Skin epidermis (tissue), 12 donors: Measurements from ENCODE around the gene CLNK.

ENCODE experiments used
- H3K27ac ChIP-seq, 21 experiments: fragments of 200-600 bp; sonication (generic) in 11 of 21; one replicate each; pipeline ENCODE4 v1.5.0; 2020; ENCODE audit warnings: mild to moderate bottlenecking in 3 of 21, inconsistent platforms in 2 of 21, moderate library complexity in 2 of 21
- H3K4me3 ChIP-seq, 7 experiments: fragments of 200-600 bp; sonication (generic) in 2 of 7; one replicate each; pipeline ENCODE4 v1.5.0; 2020; ENCODE audit warnings: inconsistent platforms in 2 of 7, mild to moderate bottlenecking in 2 of 7, moderate library complexity in 1 of 7

The CLNK gene

DNA sequence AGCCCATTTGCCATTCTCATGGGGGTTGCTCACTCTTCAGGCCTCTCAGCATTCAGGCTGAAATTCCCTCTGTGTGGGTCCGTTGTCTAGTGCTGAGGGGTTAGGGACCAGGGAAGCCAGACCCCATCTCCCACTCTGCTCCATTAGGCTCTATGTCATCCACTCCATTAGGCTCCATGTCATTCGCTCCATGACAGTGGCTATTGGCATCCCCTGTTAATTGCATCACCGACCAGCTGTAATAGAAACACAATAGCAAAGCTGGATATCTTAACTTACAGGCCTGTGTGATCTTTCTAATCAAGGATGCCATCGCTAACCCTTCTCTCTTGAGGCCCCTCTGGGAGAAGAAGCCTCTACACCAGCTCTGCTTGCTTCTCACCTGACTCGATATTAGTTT is 201.7 kb downstream of the CLNK start:
- Histone ChIP-seq H3K27ac (no peak overlapping the region), H3K4me3 (no peak overlapping the region)

DNA sequence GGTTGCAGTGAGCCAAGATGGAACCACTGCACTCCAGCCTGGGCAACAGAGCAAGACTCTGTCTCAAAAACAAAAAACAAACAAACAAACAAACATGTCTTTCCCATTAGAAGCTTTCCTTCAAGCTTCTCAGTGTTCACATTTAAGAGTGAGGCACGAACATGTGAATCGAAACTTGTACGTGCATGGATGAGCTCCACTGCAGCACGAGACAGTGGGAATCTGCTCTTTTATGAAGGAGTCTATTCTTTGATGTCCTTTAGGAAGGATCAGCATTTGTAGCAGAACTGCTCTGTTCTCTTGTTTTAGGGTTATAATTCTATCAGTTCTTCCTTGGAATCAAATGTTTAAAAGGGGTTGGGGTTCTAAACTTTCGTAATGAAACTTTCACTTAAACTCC is 204.0 kb downstream of the CLNK start:
- no peak overlapping the region for H3K27ac ChIP-seq
- H3K4me3 ChIP-seq: no peak overlapping the region

DNA sequence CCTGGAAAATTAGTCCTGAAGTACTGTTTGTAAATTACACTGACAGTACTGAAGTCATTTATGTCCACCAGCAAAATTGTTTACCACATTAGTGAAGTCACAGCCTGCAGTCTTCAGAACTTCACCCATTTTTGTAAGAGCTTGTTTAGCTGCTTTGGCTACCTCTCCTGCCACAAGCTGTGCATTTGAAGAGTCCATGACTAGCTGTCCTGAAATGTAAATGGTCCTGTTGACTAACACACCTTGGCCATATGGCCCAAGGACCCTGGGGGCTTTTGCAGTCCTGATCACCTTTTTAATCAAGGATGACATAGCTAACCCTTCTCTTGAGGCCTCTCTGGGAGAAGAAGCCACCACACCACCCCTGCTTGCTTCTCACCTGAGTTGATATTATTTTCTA is 205.9 kb downstream of the CLNK start:
- no peak overlapping the region for H3K27ac ChIP-seq
- H3K4me3 ChIP-seq: no peak overlapping the region

DNA sequence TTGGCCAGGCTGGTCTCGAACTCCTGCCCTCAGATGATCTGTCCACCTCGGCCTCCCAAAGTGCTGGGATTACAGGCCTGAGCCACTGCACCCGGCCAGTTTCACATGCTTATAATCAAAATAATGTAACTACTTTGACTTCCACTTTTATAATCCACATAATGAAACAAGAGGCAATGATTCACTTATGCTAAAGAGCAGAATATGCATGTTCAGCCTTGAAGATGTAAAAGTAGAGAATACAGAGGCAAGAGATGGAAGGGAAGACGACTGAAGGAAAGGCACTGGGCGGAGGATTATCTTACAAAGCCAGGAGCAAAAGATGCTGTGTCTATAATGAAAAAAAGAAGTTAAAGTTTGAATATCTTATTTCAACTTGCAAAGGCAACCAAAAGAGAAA is 214.1 kb downstream of the CLNK start:
- Histone ChIP-seq H3K27ac (no peak overlapping the region), H3K4me3 (no peak overlapping the region)

DNA sequence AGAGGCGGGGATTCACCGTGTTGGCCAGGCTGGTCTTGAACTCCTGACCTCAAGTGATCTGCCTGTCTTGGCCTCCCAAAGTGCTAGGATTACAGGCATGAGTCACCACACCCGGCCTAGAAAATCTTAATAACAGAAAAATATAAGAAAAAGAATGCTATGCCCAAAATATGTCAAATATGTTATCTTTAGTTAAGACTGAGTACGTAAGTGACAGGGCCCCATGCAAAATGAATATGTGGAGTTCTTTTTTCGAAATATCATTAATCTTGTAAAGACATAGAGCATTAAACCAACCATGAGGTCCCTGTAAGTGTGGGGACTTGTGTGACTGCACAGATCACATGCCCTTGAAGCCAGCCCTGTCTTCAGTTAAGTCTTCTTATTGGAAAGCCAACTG is 218.4 kb downstream of the CLNK start:
- H3K27ac ChIP-seq: no peak overlapping the region

GRCh38 chr4:10462876-10463275 is 221.7 kb downstream of the CLNK start:
- no peak overlapping the region for H3K27ac ChIP-seq
- no peak overlapping the region for H3K4me3 ChIP-seq

More for the DNA sequence above, 218.4 kb downstream of the CLNK start:
- no peak overlapping the region for H3K4me3 ChIP-seq

DNA sequence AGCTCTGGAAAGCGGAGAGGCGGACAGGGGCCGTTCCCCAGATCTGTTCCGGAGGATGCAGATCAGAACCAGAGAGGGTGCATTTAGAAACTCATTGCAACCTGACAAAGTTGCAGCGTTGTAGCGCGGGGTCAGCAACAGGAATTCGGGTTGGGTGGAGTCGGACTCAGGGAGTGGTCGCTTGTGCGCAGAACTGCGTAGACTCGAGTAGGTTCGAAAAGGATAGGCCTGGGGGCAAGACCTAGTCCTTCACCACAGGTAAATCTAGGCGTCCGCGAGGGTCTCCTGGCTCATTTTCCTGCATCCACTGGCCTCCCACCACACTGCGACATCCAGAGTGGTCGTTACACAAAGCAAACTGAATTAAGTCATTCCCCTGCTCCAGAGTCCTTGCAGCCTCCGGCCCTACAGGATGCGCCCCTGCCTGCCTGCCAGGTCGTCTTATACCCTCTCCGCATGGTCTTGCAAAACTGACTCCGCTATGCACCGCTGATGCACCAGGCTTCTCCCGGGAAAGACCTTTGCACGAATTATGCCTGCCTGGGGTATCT is 222.6 kb downstream of the CLNK start:
- no peak overlapping the region for H3K27ac ChIP-seq
- H3K4me3 ChIP-seq: peak overlapping the region in 5 of 7 experiments; percentile 6 to 33 (median 14)

- no peak overlapping the region for H3K27ac ChIP-seq
- peak overlapping the region in 6 of 7 experiments; percentile 6 to 33 (median 14) for H3K4me3 ChIP-seq
These were observed 223.3 kb downstream of the CLNK start for GRCh38 chr4:10461091-10461849.

- Histone ChIP-seq H3K27ac (no peak overlapping the region), H3K4me3 (peak overlapping the region in 2 of 7 experiments; percentile 6 to 14)
These were observed 224.1 kb downstream of the CLNK start for GRCh38 chr4:10460313-10461047.

- Histone ChIP-seq H3K27ac (no peak overlapping the region), H3K4me3 (no peak overlapping the region)
These were observed 225.3 kb downstream of the CLNK start for GRCh38 chr4:10459305-10459704.

DNA sequence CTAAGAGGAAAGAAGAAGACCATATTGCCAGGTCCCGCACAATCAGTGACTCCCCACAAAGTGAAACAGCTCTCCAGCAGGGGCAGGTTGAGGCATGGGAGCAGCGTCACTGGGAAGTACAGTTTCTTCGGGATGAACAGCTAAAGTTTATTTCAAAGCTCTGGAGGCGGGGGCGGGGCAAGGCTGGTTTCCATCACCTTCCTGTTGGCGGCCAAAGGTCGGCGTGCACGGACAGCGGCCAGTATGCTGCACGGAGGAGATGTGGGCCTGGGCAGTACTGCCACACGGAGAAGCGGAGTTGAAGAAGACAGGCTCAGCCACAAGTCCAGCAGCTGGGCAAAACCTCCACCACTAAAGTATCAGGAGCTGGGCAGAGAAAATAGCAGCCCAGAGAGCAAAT is 226.4 kb downstream of the CLNK start:
- Histone ChIP-seq H3K4me3 (peak overlapping the region in 4 of 7 experiments; percentile 41 to 65 (median 58)), H3K27ac (peak overlapping the region in 2 of 21 experiments; percentile 45 to 79)

DNA sequence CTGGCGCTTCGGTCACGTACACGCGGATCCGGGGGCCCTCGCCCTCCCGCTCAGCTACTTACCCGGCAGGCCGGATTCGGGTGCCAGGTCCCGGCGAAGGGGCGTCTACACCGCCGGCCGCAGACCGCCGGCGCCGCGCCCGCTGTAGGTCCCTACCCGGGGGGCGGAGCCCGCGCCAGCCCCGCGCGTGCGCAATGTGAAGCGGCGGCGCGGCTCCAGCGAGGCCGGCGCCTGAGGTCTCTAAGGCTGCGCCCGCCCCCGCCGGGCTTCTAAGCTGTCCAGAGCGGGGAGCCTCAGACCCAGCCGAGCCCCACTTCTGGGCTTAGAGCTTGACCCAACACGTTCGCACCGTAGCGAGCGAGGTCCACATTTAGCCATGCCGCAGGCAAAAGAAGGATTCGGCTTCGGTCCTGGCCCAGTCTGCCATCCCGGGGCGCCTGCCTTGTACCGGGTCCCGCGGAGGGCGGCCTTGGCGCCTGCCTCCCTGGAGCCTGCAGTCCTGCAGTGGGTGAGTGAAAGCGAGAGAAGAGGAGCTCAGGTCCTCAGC is 227.2 kb downstream of the CLNK start, which contains the start of gene ZNF518B:
Gene ZNF518B, minus strand, starts transcription at position 172 of the 547 bp plus-strand sequence. CDS start 11,098 bp downstream, outside the sequence.
- Histone ChIP-seq H3K4me3 (peak within 1 kb of the TSS; percentile 38 to 65 (median 47)), H3K27ac (peak within 1 kb of the TSS in 18 of 21 experiments; percentile 0 to 79 (median 32))

DNA sequence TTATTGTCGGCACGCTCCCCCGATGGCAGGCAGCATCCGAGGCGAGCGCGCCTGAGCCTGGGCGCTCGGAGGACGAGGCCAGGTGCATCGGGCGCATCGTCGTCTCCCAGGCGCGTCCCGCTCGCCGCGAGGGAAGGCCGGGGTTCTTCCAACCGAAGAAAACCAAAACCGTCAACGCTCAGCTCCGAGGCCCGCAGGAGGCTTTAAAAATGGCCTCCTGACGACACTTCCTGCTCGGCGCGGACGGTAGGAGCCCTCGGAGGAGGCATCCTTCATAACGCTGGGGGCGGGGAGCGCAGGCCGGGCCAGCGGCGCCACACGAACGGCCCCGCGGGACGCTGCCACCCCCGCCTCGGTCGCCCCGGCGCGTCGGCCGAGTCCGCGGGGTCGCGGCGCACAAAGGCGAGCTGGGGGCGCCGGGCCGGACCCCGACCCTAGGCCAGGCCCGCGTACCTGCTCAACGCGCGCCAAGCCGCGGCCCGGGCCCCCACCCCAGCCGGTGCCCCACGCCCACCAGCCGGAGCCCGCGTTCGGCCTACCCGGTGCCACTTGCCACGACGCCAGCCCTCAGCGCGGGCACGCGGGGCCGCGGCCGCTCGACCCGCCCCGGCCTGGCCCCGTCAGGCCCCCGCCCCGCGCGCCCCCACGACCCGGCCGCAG is 227.8 kb downstream of the CLNK start:
- peak overlapping the region; percentile 38 to 65 (median 47) for H3K4me3 ChIP-seq
- peak overlapping the region in 17 of 21 experiments; percentile 0 to 79 (median 36) for H3K27ac ChIP-seq

GRCh38 chr4:10456260-10456594 is 228.3 kb downstream of the CLNK start:
- Histone ChIP-seq H3K27ac (peak overlapping the region in 9 of 21 experiments; percentile 23 to 79 (median 46)), H3K4me3 (peak overlapping the region; percentile 38 to 65 (median 47))

- Histone ChIP-seq H3K27ac (no peak overlapping the region), H3K4me3 (no peak overlapping the region)
These were observed 229.4 kb downstream of the CLNK start for GRCh38 chr4:10455133-10455532.

DNA sequence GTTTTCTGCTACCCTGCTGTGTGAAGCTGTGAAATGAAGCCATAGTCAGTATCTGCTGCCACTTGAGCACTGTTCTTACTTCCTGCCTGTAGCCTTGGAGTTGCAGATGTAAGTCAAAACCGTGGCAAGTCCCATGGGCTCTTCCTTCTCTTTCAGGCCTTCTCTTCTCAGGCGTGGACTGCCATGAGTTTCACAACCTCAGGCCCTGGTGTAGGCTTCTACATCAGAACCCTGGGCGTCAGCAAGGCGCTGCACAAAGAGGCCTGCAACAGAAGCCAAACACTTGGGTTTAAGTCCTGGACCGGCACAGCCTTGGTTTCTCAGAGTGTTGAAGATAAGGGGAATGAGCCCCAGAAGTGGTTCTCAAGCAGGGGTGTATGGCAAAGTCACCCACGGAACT is 229.8 kb downstream of the CLNK start:
- no peak overlapping the region for H3K4me3 ChIP-seq

DNA sequence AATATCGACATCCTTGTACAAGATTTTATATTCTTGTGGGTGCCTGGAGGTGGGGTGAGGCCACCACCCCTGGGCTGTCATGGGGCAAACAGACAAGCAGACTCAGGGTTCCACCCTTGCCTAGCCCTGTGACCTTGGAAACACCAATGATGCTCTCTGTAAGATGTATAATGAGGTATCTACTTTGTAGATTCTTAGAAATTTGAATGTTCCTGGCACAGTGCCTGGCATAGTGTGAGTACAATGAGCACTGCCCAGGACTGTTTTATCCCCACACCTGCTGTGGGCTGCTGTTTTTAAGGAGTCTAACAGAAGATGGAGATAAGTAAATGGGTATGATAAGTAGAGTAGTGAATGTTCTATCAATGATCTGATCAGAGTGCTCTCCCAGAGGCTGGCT is 230.4 kb downstream of the CLNK start:
- no peak overlapping the region for H3K4me3 ChIP-seq
- H3K27ac ChIP-seq: no peak overlapping the region

More for the DNA sequence above, 229.8 kb downstream of the CLNK start:
- no peak overlapping the region for H3K27ac ChIP-seq

DNA sequence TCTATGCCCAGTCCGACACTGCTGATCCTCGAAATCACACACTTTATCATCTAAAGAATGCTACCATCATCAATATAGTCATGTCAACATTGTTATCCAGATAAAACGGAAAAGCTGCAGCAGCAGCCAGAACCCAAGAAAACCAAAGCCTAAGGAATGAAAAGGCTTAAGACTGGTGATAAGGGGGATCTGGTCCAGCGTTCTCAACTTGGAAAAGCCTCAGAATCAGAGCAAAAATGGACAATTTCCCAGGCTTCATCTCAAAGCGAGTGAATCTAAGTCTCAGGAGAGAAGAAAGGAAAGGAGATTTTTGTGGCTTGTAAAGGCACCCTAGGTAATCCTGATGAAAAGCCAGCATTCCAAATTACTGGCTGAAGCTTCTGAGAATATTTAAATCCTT is 235.6 kb downstream of the CLNK start:
- Histone ChIP-seq H3K27ac (no peak overlapping the region), H3K4me3 (no peak overlapping the region)

- H3K27ac ChIP-seq: no peak overlapping the region
- H3K4me3 ChIP-seq: no peak overlapping the region
These were observed 241.6 kb downstream of the CLNK start for GRCh38 chr4:10442976-10443375.

- Histone ChIP-seq H3K4me3 (no peak overlapping the region), H3K27ac (no peak overlapping the region)
These were observed 243.1 kb downstream of the CLNK start for GRCh38 chr4:10441512-10441911.
